ENCODE data around the gene SMG7.
A peak's percentile ranks its signal among the peaks of the same experiment; 100 is the strongest.
"Not testable (repeated sequence)": the region's sequence is repeated elsewhere in the genome, so short reads cannot be mapped to it uniquely, and the experiment has no call there.

The SMG7 gene, protein sequence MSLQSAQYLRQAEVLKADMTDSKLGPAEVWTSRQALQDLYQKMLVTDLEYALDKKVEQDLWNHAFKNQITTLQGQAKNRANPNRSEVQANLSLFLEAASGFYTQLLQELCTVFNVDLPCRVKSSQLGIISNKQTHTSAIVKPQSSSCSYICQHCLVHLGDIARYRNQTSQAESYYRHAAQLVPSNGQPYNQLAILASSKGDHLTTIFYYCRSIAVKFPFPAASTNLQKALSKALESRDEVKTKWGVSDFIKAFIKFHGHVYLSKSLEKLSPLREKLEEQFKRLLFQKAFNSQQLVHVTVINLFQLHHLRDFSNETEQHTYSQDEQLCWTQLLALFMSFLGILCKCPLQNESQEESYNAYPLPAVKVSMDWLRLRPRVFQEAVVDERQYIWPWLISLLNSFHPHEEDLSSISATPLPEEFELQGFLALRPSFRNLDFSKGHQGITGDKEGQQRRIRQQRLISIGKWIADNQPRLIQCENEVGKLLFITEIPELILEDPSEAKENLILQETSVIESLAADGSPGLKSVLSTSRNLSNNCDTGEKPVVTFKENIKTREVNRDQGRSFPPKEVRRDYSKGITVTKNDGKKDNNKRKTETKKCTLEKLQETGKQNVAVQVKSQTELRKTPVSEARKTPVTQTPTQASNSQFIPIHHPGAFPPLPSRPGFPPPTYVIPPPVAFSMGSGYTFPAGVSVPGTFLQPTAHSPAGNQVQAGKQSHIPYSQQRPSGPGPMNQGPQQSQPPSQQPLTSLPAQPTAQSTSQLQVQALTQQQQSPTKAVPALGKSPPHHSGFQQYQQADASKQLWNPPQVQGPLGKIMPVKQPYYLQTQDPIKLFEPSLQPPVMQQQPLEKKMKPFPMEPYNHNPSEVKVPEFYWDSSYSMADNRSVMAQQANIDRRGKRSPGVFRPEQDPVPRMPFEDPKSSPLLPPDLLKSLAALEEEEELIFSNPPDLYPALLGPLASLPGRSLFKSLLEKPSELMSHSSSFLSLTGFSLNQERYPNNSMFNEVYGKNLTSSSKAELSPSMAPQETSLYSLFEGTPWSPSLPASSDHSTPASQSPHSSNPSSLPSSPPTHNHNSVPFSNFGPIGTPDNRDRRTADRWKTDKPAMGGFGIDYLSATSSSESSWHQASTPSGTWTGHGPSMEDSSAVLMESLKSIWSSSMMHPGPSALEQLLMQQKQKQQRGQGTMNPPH

DNA sequence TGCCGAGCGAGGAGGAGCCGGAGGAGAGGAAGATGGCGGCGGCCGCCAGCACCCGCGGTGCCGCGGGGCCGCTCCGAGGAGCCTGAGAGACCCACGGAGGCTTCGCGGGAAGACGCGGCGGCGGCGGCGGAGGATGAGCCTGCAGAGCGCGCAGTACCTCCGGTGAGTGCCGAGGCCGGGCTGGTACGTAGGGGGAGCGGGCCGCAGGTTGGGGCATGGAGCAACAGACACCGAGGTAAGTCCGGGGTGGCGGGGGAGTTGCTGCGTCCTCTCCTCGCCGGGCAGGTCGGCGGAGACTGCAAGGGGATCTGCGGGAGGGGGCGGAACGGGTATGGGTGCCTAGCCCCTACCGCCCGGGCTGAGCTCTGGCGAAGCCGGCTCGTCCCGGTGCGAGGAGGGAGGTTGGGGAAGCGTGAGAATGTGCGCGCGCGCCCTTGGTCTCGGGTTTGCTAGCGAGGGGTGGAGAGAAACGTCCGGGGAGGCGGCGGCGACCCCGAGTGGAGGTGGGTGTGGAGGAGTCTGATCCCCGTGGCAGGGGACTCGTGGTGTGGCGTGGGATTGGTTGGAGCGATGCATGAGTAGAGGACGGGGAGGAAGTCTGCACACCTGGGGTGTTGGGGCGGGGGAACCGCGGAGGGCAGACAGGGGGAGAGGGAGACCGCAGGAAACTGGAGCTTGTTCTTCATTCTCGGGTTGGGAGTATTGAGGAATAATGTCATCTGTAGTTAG lies at the start of gene SMG7:
SMG7 (plus strand) TSS at position 12 of the 729 bp plus-strand sequence; CDS start at position 134, 122 bp downstream.
- DNase-seq (ENCODE audit: low read depth in 4 of 4, low spot score in 1 of 4): peak; percentile 18 to 44 (median 31)

DNA sequence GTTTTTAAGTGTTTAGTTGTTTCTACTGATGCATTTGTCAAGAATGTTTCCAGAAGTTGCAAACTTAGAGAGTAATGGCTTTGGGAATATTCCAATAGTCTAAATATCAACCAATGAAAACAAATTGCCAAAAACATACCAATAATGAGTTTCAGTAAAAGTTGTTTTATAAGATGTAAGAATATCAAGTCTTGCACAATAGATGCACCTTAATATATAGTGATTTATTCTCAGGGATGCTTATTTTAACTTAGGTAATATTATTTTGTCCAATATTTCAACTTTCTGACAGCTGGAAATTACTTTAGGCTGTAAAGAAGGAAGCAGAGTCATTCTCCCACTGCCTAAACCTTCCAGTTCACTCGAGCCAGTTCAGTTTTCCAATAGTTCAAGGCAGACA lies 48.8 kb upstream of the SMG7 start:
- DNase-seq (ENCODE audit: low read depth in 4 of 4, low spot score in 1 of 4): no peak

DNA sequence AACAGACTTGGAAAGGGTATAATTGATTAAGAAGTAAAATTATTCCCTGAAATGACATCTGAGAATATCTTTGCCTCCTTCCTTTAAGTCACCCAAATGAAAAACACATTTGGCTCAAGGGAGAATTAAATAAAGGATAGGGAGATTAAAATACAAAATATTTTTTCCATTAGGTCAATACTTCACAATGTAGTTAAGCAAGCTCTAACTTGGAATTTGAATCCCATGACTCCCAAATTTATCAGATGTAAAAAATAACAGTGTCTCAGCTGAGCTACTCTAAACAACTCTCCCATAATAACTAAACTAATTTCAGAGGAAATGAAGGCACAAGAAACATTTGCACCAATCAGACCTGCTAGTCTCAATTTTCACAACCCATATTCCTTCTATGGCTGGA lies 47.6 kb upstream of the SMG7 start:
- no peak for DNase-seq (ENCODE audit: low read depth in 4 of 4, low spot score in 1 of 4)

DNA sequence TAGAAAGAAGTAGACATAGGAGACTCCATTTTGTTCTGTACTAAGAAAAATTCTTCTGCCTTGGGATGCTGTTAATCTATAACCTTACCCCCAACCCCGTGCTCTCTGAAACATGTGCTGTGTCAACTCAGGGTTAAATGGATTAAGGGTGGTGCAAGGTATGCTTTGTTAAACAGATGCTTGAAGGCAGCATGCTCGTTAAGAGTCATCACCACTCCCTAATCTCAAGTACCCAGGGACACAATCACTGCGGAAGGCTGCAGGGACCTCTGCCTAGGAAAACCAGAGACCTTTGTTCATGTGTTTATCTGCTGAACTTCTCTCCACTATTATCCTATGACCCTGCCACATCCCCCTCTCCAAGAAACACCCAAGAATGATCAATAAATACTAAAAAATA lies 44.7 kb upstream of the SMG7 start:
- not testable (repeated sequence) for DNase-seq (ENCODE audit: low read depth in 4 of 4, low spot score in 1 of 4)

DNA sequence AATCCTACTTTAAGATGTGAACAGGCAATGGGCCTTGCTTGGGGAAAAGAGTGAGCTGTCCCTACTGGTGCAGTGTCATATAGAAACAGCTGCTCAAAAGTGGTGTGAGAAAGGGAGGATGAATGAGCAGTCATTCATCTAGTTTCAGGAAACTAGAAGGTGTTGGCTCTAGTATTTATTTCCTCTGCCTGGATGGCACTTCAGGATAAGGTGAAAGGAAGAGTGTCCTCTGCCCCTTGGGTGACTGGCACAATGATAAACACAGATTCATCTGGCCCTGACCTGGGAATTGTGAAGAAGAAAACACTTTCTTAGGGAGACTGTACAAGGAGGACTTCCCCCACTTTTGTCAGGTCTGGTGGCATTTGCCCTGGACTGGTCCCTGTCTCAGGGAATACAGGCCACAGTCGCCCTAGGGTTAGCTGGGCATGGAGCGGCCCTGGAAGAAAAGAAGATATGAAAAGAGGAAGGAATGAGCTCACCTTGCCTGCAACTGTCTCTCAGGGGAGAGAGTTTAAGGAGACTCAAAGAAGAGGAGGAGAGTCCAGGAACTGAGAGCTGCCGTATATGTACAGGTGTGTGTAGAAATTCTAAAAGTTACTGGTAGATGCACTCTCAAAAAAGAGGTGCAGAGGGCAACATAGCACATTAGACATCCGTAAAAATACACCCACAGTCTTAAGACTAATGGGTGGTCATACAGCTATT lies 40.3 kb upstream of the SMG7 start:
- no peak for DNase-seq (ENCODE audit: low read depth in 4 of 4, low spot score in 1 of 4)

DNA sequence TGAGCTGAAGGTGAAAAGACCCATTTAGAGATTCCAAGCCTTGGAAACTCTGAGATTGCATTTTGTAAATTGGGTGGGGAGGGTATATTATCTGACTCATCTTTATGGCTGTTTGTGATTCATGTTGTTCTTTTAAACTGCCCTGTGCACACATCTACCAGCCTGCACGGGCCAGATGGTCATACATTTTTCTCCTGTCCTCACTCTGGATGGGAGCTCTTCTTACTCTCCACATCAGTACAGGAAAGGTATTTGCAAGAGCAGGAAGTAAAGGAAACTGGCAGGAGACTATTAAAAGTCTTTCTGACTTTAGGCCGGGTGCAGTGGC lies 39.8 kb upstream of the SMG7 start:
- no peak for DNase-seq (ENCODE audit: low read depth in 4 of 4, low spot score in 1 of 4)

DNA sequence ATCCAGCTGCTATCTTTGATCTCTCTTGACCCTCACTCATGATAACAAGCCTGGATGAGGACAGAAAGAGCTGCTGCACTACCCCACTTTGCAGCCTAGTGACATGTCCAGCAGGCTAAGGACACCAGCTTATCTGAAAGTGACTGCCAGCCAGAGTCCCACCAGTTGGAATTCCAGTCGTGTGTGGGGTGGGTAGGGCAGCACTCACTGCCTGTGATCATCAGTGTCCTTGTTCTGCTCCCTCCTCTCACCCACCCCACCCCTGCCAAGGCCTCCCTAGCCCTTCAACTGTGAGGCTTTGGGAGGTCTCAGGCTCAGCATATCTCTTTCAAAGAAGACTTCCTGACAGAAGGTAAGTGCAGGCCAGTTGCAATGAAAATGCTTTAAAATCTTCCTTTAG lies 38.6 kb upstream of the SMG7 start:
- no peak for DNase-seq (ENCODE audit: low read depth in 4 of 4, low spot score in 1 of 4)

DNA sequence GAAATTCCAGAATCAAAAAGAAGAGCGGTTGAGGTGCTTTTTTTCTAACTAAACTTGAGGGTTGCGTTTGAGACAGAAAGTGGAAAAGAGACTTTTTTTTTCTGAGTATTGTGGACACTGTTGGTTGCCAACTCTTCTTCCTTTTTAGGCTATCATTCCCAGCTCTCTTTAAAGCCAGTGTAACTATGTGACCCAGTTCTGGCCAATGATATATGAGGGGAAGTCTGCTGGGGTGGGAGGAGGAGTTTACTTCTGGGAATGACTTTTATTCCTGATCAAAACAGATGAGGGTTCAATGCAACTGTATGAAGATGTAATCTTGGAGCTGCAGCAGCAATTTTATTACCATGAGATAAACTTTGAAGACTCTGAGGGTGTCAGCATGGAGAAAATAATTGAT lies 36.8 kb upstream of the SMG7 start:
- DNase-seq (ENCODE audit: low read depth in 4 of 4, low spot score in 1 of 4): no peak

DNA sequence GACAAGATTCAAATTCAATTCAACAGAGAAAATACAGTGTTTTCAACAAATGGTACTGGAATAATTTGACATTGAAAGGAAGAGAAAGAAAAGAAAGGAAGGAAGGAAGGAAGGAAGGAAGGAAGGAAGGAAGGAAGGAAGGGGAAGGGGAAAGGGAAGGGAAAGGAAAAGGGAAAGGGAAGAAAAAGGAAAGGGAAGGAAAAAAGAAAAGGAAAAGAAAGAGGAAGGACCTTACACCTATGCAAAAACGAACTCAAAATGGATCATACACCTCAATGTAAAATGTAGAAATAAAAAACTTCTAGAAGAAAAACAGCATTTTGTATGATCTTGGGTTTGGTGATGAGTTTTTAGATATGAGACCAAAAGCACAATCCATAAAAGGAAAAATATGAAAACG lies 34.2 kb upstream of the SMG7 start:
- DNase-seq (ENCODE audit: low read depth in 4 of 4, low spot score in 1 of 4): no peak

DNA sequence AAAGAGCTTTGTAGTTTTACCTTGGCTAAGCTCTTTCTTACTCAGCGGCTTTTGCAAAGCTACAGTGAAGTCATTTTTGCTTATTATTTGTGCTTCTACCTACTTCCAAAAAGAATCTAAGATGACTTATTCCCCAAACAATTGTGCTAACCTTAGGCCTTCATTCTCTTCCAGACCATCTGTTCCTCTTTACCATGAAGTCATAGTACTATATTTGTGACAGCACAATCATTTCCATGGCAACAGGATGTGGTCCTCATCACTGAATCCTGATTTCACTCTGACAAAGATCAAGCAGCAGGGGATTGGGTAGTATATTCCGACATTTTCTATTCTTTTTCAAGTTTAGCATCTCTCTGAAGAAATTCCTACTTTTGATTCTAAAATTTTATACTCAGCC lies 29.3 kb upstream of the SMG7 start:
- DNase-seq (ENCODE audit: low read depth in 4 of 4, low spot score in 1 of 4): no peak

DNA sequence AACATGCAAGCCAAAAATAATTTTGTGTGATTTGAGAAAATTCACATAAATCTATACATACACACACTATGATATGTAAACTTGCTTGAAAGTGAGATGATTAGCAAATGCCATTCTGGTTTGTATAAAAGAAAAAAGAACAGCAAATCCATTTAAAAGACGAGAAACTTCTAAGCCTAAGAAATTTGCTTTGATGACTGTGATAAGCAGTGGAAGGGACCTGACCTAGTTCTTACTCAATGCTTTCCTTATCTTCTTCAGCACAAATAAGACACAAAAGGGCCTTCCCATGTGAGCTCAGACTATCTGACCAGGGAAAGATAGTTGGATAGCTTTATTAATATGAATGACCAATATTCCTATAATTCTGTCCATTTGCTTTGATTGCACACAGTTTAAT lies 28.8 kb upstream of the SMG7 start:
- no peak for DNase-seq (ENCODE audit: low read depth in 4 of 4, low spot score in 1 of 4)

DNA sequence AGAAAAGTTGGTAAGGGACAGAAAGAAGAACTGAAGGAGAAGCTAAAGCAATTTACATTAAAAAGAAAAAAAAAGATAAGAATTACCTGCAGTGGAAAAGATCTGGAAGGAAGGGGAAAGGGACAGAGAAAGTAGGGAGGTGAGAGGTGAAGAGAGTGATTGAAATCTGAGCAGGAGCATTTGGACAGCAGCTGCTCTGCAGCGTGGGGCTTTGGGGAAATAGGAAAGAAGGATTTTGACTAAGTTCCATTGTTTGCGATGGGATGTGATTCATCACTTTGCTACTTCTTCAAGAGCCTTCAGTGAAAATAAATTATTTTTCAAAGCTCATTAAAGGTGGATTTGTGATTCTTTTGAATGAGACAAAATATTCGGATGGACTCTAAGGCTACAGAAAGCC lies 28.1 kb upstream of the SMG7 start:
- no peak for DNase-seq (ENCODE audit: low read depth in 4 of 4, low spot score in 1 of 4)

DNA sequence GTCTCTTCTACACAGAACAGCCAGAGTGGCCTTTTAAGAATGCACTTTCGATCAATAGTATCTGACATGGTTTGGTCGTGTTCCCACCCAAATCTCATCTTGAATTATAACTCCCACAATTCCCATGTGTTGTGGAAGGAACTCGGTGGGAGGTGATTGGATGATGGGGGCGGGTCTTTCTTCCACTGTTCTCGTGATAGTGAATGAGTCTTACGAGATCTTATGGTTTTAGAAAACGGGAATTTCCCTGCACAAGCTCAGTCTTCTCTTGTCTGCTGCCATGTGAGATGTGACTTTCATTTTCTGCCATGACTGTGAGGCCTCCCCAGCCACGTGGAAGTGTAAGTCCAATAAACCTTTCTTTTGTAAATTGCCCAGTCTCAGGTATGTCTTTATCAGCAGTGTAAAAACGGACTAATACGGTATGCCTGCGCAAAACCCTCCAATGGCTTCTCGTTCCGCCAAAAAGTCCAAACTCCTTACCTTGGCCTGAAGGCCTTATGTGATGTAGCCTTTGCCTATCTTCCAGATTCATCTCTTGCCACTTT lies 23.0 kb upstream of the SMG7 start:
- DNase-seq (ENCODE audit: low read depth in 4 of 4, low spot score in 1 of 4): no peak

DNA sequence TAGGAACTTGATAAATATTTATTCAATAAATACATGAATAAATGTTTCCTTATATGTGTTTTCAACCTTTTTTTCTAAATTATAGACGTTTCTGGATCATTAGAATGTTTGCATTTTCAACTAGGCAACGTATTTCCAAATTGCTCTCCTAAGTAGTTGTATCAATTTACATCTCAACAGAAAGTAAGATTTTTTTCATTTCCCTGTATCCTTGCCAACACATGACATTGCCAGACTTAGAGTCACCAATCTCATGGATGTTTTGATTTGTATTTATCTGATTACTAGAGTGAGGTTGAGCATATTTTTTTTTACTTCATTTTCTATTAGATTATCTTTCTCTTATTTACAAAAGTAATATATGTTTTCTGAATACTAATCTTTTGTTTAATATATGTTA lies 22.2 kb upstream of the SMG7 start:
- no peak for DNase-seq (ENCODE audit: low read depth in 4 of 4, low spot score in 1 of 4)

DNA sequence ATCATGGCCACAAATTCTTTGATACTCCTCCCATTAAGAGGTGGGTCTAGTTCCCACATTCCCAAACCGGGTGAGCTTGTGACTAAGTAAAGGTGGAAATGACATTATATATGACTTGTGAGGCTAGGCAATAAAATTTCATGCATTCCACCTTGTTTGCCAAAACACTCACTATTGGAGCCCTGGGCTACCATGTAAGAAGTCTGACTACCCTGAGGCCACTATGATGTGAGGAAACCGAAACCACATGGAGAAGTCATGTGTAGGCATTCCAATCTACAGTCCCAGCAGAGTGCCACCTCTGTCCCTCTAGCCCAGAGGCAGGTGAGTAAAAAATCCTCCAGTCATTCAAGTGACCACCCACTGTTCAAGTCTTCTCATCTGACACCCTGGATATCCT lies 17.9 kb upstream of the SMG7 start:
- DNase-seq (ENCODE audit: low read depth in 4 of 4, low spot score in 1 of 4): no peak

DNA sequence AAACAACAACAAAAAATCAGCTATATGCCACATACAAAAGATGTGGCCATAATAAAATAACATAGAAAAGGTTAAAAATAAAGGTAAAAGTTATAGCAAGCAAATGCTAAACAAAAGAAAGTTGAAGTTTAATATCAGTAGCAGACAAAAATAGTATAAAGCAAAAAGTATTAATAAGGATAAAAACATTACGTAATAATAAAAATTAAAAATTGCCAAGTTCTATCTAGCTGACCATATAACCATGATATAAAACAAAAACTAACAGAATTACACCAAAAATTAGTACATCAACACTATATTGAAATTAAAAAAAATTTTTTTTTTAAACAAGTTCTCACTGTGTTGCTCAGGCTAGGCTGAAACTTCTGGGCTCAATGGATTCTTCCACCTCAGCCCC lies 15.5 kb upstream of the SMG7 start:
- DNase-seq (ENCODE audit: low read depth in 4 of 4, low spot score in 1 of 4): no peak

DNA sequence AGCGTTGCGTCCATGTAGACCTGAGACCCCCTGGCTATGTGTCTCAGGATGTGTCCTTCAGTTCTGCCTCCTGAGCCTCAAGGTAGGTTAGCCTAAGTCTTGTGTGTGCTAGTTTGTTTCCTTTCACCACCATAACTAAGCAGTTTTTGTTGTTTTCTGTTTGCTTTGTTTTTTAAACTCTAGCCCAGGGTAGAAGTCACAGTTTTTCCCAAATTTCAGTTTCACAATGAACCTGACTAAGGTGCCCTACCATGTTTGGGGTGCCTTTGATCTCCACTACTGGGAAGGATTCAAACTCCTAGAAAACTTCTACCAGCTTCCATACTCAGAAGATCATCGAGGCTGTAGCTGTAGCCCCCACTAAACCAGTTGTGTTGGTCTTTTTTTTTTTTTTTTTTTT lies 14.8 kb upstream of the SMG7 start:
- DNase-seq (ENCODE audit: low read depth in 4 of 4, low spot score in 1 of 4): no peak

DNA sequence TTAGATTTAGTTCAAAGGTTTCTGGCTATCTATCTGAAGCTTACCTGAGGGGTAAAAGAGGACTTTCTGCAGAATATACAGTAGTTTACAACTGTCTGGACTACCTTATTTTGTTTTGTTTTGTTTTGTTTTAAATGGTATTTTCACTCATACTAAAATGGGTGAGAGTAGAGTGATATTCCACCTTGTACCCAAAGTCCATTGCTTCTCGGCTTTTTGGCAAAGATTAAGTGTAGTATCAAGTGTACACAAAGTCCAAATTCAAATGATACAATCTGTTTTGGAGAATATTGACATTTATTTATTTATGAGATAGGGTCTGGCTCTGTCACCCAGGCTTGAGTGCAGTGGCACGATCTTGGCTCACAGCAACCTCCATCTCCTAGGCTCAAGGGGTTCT lies 11.7 kb upstream of the SMG7 start:
- no peak for DNase-seq (ENCODE audit: low read depth in 4 of 4, low spot score in 1 of 4)

DNA sequence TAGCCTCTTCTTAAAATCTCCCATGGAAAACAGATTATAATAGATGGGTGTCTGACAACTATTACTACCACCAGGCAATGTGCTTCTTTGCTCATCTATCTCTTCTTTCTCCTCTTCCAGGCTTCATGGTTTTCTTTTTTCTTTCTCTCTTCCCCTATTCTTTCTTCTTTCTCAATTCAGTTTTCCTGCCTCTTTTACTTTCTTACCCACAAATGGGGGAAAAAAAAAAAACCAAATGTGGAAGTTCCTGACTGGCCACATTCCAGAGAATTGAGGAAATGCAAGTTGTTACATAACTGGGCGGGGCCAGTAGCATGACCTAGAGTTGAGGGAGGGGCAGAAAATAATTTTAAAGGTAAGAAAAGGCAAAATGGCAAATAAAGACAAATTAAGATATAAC lies 10.9 kb upstream of the SMG7 start:
- DNase-seq (ENCODE audit: low read depth in 4 of 4, low spot score in 1 of 4): no peak

DNA sequence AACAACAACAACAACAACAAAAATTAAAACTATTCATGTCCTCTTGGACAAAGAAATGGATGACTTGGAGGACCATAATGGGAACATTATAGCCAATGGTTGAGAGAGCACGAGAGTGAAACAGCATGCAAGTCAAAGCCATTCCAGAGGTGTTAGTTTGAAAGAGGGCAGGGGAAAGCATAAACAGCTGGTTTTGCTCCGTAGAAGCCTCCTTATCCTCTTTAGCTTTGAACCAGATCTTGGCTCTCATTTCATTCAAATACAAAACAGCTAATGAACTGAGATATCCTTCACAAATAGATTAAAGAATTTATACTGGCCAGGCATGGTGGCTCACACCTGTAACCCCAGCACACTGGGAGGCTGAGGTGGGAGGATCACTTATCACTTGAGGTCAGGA lies 8.7 kb upstream of the SMG7 start:
- no peak for DNase-seq (ENCODE audit: low read depth in 4 of 4, low spot score in 1 of 4)

Data from stimulated activated CD4-positive, alpha-beta T cell treated with anti-CD3 and anti-CD28 coated beads, Interleukin-1b, Interleukin-23, amount 100 ng/mL, for 24 hours (primary cell).